Esophagus squamous epithelium (tissue), 4 donors: ENCODE measurements around the gene RGS6.

ENCODE experiments used
- POLR2A ChIP-seq, 4 donors: fragments of 450-650 bp; IDR thresholded peaks; one replicate each; pipeline ENCODE4 v1.6.1; 2017; ENCODE audit warnings: antibody characterized with exemption in 4 of 4, mild to moderate bottlenecking in 4 of 4, moderate library complexity in 3 of 4
- TF ChIP-seq, protein P1 (sequence below), 6 experiments: fragments of 450-650 bp in 4 of 6; fragments of 200-600 bp in 2 of 6; sonication (generic) in 2 of 6; IDR thresholded peaks; one replicate each; pipeline ENCODE4 v1.5.1; 2016 to 2019; ENCODE audit warnings: antibody characterized with exemption in 6 of 6, mild to moderate bottlenecking in 4 of 6, moderate library complexity in 4 of 6

DNA sequence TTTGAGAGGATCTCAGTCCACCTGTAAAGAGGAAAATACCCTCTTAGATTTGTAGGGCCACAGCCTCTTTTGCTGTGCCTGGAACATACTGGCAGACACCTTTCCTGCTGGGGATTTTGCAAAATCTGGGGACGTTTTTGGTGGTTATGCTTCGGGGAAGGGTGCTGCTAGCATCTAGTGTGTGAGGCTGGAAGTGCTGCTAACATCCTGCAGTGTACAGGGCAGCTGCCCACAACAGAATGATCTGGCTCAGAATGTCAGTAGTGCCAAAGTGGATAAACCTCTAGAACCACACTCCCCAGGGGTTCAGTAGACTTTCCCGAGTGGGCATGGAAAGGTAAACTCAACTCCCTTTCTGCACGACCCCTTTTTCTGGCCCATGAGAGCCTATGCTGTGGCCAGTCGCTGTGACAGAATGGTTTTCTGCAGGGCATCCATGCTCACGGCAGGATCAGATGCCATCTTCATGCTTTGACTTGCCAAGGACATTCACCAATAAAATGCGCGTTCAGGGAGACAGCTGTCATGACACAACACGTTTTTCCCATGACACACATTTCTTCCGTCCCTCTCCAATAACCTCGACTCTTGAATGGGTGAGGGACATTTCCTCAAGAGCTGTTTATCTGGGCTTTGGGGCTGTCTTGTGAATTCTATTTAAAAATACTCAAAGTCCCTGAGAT is 240.9 kb downstream of the RGS6 start:
- TF ChIP-seq, protein P1, sequence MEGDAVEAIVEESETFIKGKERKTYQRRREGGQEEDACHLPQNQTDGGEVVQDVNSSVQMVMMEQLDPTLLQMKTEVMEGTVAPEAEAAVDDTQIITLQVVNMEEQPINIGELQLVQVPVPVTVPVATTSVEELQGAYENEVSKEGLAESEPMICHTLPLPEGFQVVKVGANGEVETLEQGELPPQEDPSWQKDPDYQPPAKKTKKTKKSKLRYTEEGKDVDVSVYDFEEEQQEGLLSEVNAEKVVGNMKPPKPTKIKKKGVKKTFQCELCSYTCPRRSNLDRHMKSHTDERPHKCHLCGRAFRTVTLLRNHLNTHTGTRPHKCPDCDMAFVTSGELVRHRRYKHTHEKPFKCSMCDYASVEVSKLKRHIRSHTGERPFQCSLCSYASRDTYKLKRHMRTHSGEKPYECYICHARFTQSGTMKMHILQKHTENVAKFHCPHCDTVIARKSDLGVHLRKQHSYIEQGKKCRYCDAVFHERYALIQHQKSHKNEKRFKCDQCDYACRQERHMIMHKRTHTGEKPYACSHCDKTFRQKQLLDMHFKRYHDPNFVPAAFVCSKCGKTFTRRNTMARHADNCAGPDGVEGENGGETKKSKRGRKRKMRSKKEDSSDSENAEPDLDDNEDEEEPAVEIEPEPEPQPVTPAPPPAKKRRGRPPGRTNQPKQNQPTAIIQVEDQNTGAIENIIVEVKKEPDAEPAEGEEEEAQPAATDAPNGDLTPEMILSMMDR (IDR thresholded peaks at IDR 0.05), result no peak
- TF ChIP-seq POLR2A (IDR thresholded peaks at IDR 0.05), result no peak
